HL-60 (cell line): ENCODE measurements around the gene E4F1.
"Not testable (repeated sequence)": the region's sequence is repeated elsewhere in the genome, so short reads cannot be mapped to it uniquely, and the experiment has no call there.

Experiments
- DNase-seq, 2 experiments: peaks; one replicate each; pipeline ENCODE4 v3.0.0-alpha.2; 2010 to 2020; ENCODE audit warnings: low read depth in 1 of 2, low spot score in 1 of 2
- H3K27ac ChIP-seq: fragments of 250-450 bp; sonication (Bioruptor Pico); replicated peaks from 2 replicates; pipeline ENCODE4 v1.5.1; 2020; ENCODE audit warnings: mild to moderate bottlenecking, moderate library complexity
- H3K27me3 ChIP-seq: fragments of 250-450 bp; sonication (Bioruptor Pico); 2 replicates; pipeline ENCODE4 v1.5.1; 2021; ENCODE audit warnings: mild to moderate bottlenecking, moderate library complexity; ENCODE audit not compliant: insufficient read depth, poor library complexity, severe bottlenecking
- H3K4me3 ChIP-seq: replicated peaks from 2 replicates; pipeline ENCODE4 v1.5.1; 2011; ENCODE audit warnings: mild to moderate bottlenecking, control low read depth, low read length; ENCODE audit not compliant: insufficient read depth
- CTCF ChIP-seq: IDR thresholded peaks from one replicate; pipeline ENCODE4 v1.5.1; 2011; ENCODE audit warnings: low read length, control low read depth, inconsistent platforms; ENCODE audit not compliant: insufficient read depth
- GABPA ChIP-seq: IDR thresholded peaks from 2 replicates; pipeline ENCODE4 v1.6.1; 2012; ENCODE audit warnings: low read depth
- POLR2AphosphoS5 ChIP-seq: IDR thresholded peaks from 2 replicates; pipeline ENCODE4 v1.6.1; 2012; ENCODE audit warnings: low read depth
- REST ChIP-seq: IDR thresholded peaks from 2 replicates; pipeline ENCODE4 v1.6.1; 2012; ENCODE audit warnings: low read depth; ENCODE audit not compliant: insufficient replicate concordance
- SPI1 ChIP-seq: IDR thresholded peaks from 2 replicates; pipeline ENCODE4 v1.6.1; 2012; ENCODE audit warnings: low read depth, mild to moderate bottlenecking, borderline replicate concordance

The E4F1 gene

GRCh38 chr16:2199095-2199494 lies 24.3 kb upstream of the E4F1 start:
- Histone ChIP-seq H3K4me3 (no peak overlapping the region), H3K27me3 (peaks cover 32% of the 10 kb centered on the region), H3K27ac (no peak overlapping the region)
- no peak for DNase-seq
- TF ChIP-seq REST (no peak), POLR2AphosphoS5 (no peak), SPI1 (no peak), CTCF (no peak), GABPA (no peak)

DNA sequence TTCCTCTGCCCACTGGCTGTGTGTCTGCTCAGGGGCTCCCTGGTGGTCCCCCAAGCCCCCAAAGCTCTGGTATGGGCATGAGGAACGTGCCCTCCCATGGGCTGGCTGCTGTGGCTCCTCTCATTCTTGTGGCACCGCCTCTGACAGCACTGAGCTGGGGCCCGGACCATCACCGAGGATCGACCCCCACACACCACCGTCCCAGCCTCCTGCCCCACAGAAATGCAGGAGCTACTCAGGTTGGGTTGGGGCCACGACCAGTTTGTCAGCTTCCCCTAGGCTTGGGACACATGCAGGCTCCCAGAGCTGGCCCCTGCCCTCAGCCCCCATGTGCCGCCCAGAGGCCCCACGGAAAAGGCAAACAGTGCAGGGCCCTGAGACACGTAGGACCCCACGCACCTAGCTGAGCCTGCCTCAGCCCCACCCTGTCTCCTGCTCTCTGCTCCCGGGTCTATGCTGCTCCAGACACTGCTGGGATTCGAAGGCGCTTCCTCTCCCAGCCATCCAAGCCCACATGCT lies 23.7 kb upstream of the E4F1 start:
- no peak overlapping the region for H3K27ac ChIP-seq
- H3K4me3 ChIP-seq, result no peak overlapping the region
- TF ChIP-seq SPI1 (no peak), REST (no peak), GABPA (no peak), POLR2AphosphoS5 (no peak), CTCF (no peak)
- peaks cover 27% of the 10 kb centered on the region for H3K27me3 ChIP-seq
- no peak for DNase-seq

- H3K27me3 ChIP-seq, result peaks cover 21% of the 10 kb centered on the region
- no peak for DNase-seq
- no peak overlapping the region for H3K4me3 ChIP-seq
- H3K27ac ChIP-seq, result no peak overlapping the region
- no peak for TF ChIP-seq POLR2AphosphoS5
- TF ChIP-seq CTCF, result no peak
- TF ChIP-seq SPI1, result no peak
- no peak for TF ChIP-seq REST
- TF ChIP-seq GABPA, result no peak
These were observed 23.1 kb upstream of the E4F1 start for GRCh38 chr16:2200313-2200712.

DNA sequence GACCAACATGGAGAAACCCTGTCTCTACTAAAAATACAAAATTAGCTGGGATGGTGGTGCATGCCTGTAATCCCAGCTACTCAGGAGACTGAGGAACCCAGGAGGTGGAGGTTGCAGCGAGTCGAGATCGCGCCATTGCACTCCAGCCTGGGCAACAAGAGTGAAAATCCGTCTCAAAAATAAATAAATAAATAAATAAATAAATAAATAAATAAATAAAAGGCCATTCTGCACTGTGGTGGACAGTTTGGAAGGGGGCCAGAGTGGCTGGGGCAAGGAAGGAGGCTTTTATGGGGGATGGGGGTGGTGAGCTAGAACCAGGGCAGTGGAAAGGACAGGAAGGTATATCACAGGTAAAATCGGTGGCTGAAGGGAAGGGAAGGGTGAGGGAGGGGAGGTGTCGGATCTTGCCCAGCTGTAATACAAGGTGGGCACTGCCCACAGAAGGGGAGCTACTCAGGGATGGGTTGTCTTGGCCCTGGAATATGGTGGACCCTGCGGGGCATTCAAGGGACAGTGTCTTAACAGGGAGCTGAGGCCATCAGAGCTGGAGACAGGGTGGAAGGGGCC lies 20.2 kb upstream of the E4F1 start:
- H3K27ac ChIP-seq, DNase-seq, H3K27me3 ChIP-seq: not testable (repeated sequence)

More for the DNA sequence above, 20.2 kb upstream of the E4F1 start:
- H3K4me3 ChIP-seq, result not testable (repeated sequence)
